DND-41 (cell line): Measurements from ENCODE around the gene ZNF248.

ENCODE experiments used
- ATAC-seq: fragments of 200-7000 bp; cut with Tn5 transposase; 3 replicates; pipeline ENCODE4 v1.9.1; 2021; ENCODE audit warnings: low read depth; ENCODE audit not compliant: insufficient read depth
- DNase-seq: peaks from one replicate; pipeline ENCODE4 v3.0.0-alpha.2; 2020
- H2AFZ ChIP-seq: 2 replicates; pipeline ENCODE4 v1.6.0; 2012; ENCODE audit warnings: low read depth, low read length
- H3K27ac ChIP-seq: 2 replicates; pipeline ENCODE4 v1.5.1; 2012; ENCODE audit warnings: low read length, inconsistent platforms
- H3K27me3 ChIP-seq: fragments of 200-600 bp; sonication (generic); 2 replicates; pipeline ENCODE4 v1.6.0; 2012; ENCODE audit warnings: low read length, mild to moderate bottlenecking, inconsistent platforms; ENCODE audit not compliant: insufficient read depth, poor library complexity
- H3K36me3 ChIP-seq: 2 replicates; pipeline ENCODE4 v1.5.1; 2012; ENCODE audit warnings: low read length, inconsistent platforms; ENCODE audit not compliant: insufficient read depth
- H3K4me1 ChIP-seq: 2 replicates; pipeline ENCODE4 v1.5.1; 2012; ENCODE audit warnings: mild to moderate bottlenecking, low read length; ENCODE audit not compliant: insufficient read depth
- H3K4me2 ChIP-seq: 2 replicates; pipeline ENCODE4 v1.6.0; 2012; ENCODE audit warnings: mild to moderate bottlenecking, moderate library complexity, low read length, inconsistent platforms; ENCODE audit not compliant: insufficient read depth
- H3K4me3 ChIP-seq, 2 experiments: fragments of 200-600 bp in 1 of 2; shearing (Covaris generic) in 1 of 2; 2 replicates each; pipeline ENCODE4 v1.5.1; 2012 to 2016; ENCODE audit warnings: inconsistent platforms in 2 of 2, low read length in 2 of 2, mild to moderate bottlenecking in 2 of 2, low read depth in 1 of 2, moderate library complexity in 1 of 2
- H3K79me2 ChIP-seq: 2 replicates; pipeline ENCODE4 v1.6.0; 2012; ENCODE audit warnings: low read length, inconsistent platforms; ENCODE audit not compliant: insufficient read depth
- H3K9ac ChIP-seq: 2 replicates; pipeline ENCODE4 v1.6.0; 2012; ENCODE audit warnings: low read depth, mild to moderate bottlenecking, inconsistent platforms, low read length, moderate library complexity
- H3K9me3 ChIP-seq: 2 replicates; pipeline ENCODE4 v1.5.1; 2012; ENCODE audit warnings: low read length, moderate library complexity, mild to moderate bottlenecking, inconsistent platforms; ENCODE audit not compliant: insufficient read depth, severe bottlenecking
- H4K20me1 ChIP-seq: 2 replicates; pipeline ENCODE4 v1.6.0; 2012; ENCODE audit warnings: low read length; ENCODE audit not compliant: insufficient read depth
- CTCF ChIP-seq: IDR thresholded peaks from 2 replicates; pipeline ENCODE4 v1.5.1; 2012; ENCODE audit warnings: borderline replicate concordance, low read length, moderate library complexity, mild to moderate bottlenecking; ENCODE audit not compliant: poor library complexity, severe bottlenecking; ENCODE audit errors: extremely low read depth
- EZH2 ChIP-seq: IDR thresholded peaks from 3 replicates; pipeline ENCODE4 v1.6.1; 2012; ENCODE audit warnings: borderline replicate concordance, low read depth, mild to moderate bottlenecking, moderate library complexity, low read length, inconsistent platforms; ENCODE audit not compliant: severe bottlenecking

ZNF248 gene

GRCh38 chr10:37763132-37763531 is 94.3 kb downstream of the ZNF248 start:
- no peaks in the 10 kb centered on the region for H3K36me3 ChIP-seq
- ATAC-seq = peak; percentile 39; the same call in 1 of the 3 replicates
- H3K27me3 ChIP-seq = no peaks in the 10 kb centered on the region

GRCh38 chr10:37762287-37762686 is 95.1 kb downstream of the ZNF248 start:
- no peak overlapping the region for H3K27ac ChIP-seq
- H4K20me1 ChIP-seq = no peaks in the 10 kb centered on the region
- 0 out of 2 replicates have a peak, but pooled peaks cover 2% of the 10 kb centered on the region for H3K4me1 ChIP-seq
- H3K36me3 ChIP-seq = no peaks in the 10 kb centered on the region
- H3K9me3 ChIP-seq = peaks cover 10% of the 10 kb centered on the region
- no peaks in the 10 kb centered on the region for H3K27me3 ChIP-seq
- H3K4me2 ChIP-seq = no peak overlapping the region
- no peak overlapping the region for H2AFZ ChIP-seq
- no peaks in the 10 kb centered on the region for H3K79me2 ChIP-seq
- ATAC-seq = no peak
- DNase-seq = no peak
- TF ChIP-seq CTCF = no peak
- TF ChIP-seq EZH2 = no peak
- H3K4me3 ChIP-seq = no peak overlapping the region
- no peak overlapping the region for H3K9ac ChIP-seq

More at GRCh38 chr10:37763132-37763531, 94.3 kb downstream of the ZNF248 start:
- peak; percentile 28 for DNase-seq
- no peak overlapping the region for H2AFZ ChIP-seq
- H3K27ac ChIP-seq = no peak overlapping the region
- no peaks in the 10 kb centered on the region for H3K79me2 ChIP-seq
- no peaks in the 10 kb centered on the region for H4K20me1 ChIP-seq
- peaks cover 10% of the 10 kb centered on the region for H3K9me3 ChIP-seq
- no peak overlapping the region for H3K9ac ChIP-seq
- no peak overlapping the region for H3K4me3 ChIP-seq
- H3K4me1 ChIP-seq = 0 out of 2 replicates have a peak, but pooled peaks cover 2% of the 10 kb centered on the region
- no peak overlapping the region for H3K4me2 ChIP-seq
- TF ChIP-seq EZH2 (no peak), CTCF (no peak)

GRCh38 chr10:37760817-37761216 is 96.6 kb downstream of the ZNF248 start:
- Histone ChIP-seq H3K27me3 (no peaks in the 10 kb centered on the region), H3K4me2 (no peak overlapping the region), H2AFZ (no peak overlapping the region), H3K9me3 (peaks cover 10% of the 10 kb centered on the region), H3K79me2 (no peaks in the 10 kb centered on the region), H3K27ac (no peak overlapping the region), H3K9ac (no peak overlapping the region), H4K20me1 (no peaks in the 10 kb centered on the region), H3K4me1 (0 out of 2 replicates have a peak, but pooled peaks cover 2% of the 10 kb centered on the region), H3K36me3 (no peaks in the 10 kb centered on the region), H3K4me3 (no peak overlapping the region)
- TF ChIP-seq CTCF = no peak
- TF ChIP-seq EZH2 = no peak
- no peak for ATAC-seq
- no peak for DNase-seq

- Histone ChIP-seq H3K4me1 (0 out of 2 replicates have a peak, but pooled peaks cover 1% of the 10 kb centered on the region), H3K79me2 (no peaks in the 10 kb centered on the region), H3K9ac (no peak overlapping the region), H3K27me3 (no peaks in the 10 kb centered on the region), H3K9me3 (peaks cover 2% of the 10 kb centered on the region), H3K27ac (no peak overlapping the region), H3K4me2 (no peak overlapping the region), H4K20me1 (no peaks in the 10 kb centered on the region), H3K4me3 (no peak overlapping the region), H2AFZ (no peak overlapping the region), H3K36me3 (no peaks in the 10 kb centered on the region)
- ATAC-seq (no peak), DNase-seq (no peak)
- TF ChIP-seq CTCF = no peak
- no peak for TF ChIP-seq EZH2
Observed at GRCh38 chr10:37758074-37758473, 99.3 kb downstream of the ZNF248 start.
